NCI-H146 (cell line): ENCODE measurements around the gene PKN3.
A peak's percentile ranks its signal among the peaks of the same experiment; 100 is the strongest.

ENCODE experiments used
- DNase-seq: peaks from one replicate; lab custom pipeline; 2025; lab: John Stamatoyannopoulos, UW

Gene PKN3

GRCh38 chr9:128716581-128717254 is 14.4 kb downstream of the PKN3 start:
- DNase-seq: no peak

- no peak for DNase-seq
These were observed 15.7 kb downstream of the PKN3 start for GRCh38 chr9:128718047-128718446.

DNA sequence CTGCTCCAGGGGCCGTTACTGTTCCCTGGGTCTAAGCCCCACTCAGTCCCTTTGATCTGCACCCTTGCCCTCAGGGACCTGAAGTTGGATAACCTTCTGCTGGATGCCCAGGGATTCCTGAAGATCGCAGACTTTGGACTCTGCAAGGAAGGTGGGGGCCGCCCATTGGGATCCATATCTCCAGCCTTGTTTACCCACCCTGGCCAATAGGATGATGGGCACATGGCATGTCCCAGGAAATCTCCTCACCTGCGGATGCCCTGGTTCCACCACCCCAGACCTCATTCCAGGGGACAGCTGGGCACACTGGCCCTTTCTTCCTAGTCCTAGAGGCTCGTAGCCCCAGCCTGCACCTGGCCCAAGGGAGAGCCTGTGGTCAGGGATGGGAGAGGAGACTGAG is 16.2 kb downstream of the PKN3 start:
- DNase-seq: no peak

- no peak for DNase-seq
These were observed 17.8 kb downstream of the PKN3 start for GRCh38 chr9:128719919-128720605.

DNA sequence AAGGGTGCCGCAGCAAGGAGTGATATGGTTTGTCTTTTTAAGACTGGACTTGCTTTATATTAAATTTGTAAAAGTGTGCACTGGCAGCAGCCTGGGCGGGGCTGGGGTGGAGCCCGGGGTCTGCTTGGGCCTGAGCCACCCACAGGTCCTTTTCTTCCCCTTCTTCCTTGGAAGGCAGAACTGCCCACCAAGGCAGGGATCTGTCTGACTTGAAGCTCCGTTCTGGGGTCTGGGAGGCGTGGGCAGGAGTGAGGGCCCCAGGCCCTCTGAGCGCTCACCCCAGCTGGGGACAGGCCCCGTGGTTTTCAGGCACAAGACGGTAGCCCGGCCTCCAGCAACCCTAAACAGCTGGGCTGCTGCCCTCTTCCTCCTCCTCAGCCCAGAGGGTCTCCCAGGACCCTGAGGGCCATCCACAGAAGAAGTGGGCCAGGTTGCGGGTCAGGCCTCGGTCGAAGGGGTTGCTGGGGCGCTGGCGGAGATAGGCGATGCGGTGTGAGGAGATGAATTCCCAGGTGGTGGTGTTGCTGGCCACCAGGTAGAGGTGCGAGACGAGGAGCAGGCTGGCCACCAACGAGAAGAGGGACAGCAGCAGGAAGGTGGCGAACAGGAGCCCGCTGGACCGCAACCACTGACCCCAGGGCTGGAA is 18.7 kb downstream of the PKN3 start:
- DNase-seq: no peak

- no peak for DNase-seq
These were observed 19.2 kb downstream of the PKN3 start for GRCh38 chr9:128721487-128722010.

- DNase-seq: no peak
These were observed 20.4 kb downstream of the PKN3 start for GRCh38 chr9:128722380-128723351.

GRCh38 chr9:128723352-128723865 is 21.1 kb downstream of the PKN3 start:
- DNase-seq: peak; percentile 23

- peak; percentile 98 for DNase-seq
These were observed 21.8 kb downstream of the PKN3 start, which contains the start of gene ZDHHC12 for GRCh38 chr9:128723866-128724743. Gene ZDHHC12, minus strand, starts transcription at chr9:128724127. Its CDS starts 34 bp downstream, at chr9:128724093.

- DNase-seq: peak; percentile 80
These were observed 22.5 kb downstream of the PKN3 start for GRCh38 chr9:128724744-128725211.

DNA sequence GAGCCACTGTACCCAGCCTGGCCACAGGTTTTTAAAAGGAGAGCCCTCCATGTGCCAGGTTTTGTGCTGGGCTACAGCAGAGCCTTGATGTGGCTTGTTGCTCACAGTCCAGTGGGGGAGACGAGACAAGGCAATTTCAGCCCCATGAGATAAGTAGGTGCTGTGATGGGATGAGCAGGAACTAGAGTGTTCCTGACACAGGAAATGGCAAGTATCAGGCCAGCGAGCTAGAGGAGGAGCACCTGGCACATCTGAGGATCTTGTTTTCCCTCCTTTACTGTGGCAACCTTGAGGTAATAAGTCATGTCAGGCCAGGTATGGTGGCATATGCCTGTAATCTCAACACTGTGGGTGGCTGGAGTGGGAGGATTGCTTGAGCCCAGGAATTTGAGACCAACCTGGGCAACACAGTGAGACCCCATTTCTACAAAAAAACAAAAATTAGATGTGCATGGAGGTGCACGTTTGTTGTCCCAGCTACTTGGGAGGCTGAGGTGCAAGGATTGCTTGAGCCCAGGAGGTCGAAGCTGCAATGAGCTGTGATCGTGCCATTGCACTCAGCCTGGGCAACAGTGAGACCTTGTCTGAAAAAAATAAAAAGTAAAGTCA is 25.4 kb downstream of the PKN3 start:
- DNase-seq: no peak

DNA sequence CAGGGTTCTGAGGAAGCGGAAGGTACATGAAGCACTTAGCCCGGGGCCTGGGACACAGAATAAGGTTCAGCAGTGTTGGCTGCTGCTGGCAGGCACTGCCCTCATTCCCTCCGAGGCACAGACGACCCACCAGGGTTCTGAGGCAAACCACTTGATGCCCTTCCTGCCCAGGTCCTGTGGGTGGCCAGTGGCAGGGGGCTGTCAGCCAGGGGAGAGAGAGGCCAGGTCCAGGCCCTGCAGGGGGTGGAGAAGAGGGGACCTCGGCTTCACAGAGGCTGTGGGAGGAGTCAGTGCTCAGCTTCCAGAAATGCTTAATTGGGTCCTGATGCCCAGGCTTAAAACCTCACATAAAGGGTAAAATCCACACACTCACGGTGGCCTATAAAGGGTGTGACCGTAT is 26.0 kb downstream of the PKN3 start:
- no peak for DNase-seq

GRCh38 chr9:128729302-128729701 is 27.0 kb downstream of the PKN3 start:
- no peak for DNase-seq

DNA sequence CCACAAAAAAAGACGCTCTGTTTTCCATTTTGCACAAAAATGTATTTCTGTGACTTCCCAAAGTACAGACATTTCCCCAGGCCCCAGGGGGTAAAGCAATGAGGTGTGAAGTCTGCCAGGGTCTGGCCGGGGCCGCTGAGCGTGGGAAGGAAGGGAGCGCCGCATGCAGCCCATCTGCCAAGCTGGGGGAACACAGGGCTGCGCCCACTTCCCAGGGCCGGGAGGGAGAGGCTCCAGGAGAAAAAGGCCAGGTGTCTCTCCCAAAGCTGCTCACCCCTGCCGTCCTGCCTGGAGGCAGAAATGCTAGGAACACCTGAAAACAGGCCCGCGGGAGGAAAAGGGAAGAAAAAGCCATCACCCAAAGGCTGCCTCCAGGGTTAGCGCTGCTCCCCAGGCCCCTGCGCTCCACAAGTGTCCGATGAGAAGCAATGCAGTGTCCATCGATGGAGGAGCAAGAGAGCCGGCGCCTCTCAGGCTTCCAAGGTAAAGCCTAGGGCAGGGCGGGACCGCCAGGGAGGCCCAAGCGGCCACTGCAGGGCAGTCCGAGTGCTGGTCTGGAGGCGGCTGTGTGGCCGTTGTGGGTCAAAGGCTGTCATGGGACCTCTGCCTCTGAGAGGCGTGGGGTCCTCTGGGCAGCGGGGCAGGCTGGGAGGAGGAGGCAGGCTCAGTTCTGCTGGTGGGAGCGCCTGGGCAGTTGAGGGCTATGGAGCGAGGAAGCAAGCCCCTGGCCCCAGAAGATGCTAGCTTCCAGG is 27.6 kb downstream of the PKN3 start:
- no peak for DNase-seq

- DNase-seq: no peak
These were observed 28.8 kb downstream of the PKN3 start for GRCh38 chr9:128731093-128731492.

GRCh38 chr9:128731691-128732090 is 29.4 kb downstream of the PKN3 start:
- no peak for DNase-seq

DNA sequence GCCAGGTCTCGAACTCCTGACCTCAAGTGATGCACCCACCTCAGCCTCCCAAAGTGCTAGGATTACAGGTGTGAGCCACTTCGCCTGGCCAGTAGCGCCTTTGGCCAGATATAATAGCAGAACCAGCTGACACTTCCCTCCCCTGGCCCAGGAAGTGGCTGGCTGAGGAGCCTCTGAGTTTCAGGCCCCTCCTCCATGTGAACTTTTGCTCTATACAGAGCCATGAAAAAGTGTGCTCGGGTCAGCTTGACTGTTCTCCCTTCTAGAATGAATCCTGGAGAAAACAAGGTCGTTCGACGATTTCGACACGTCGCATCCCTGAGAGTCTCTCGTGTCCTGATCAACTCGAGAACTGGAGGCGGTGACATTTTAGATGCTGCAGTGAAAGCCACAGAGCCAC is 30.3 kb downstream of the PKN3 start:
- DNase-seq: no peak

DNA sequence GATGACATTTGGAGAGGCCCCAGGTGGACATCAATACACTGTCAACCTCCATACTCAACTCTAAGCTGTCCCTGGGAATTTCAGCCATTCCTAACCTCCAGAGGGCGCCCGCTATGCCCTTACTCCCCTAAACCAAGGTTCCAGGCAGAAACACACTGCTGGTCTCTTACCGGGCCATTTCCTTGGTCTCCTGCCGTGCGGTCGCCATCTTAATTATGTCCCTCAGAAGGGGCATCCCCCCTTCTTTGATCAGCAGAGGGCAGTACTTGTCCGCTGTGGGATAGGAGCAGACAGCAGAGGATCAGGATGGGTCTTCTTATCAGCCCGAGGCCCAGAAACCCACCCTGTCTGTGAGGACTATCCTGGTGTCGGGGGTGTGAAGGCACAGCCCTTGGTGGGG is 31.0 kb downstream of the PKN3 start:
- DNase-seq: peak; percentile 82

DNA sequence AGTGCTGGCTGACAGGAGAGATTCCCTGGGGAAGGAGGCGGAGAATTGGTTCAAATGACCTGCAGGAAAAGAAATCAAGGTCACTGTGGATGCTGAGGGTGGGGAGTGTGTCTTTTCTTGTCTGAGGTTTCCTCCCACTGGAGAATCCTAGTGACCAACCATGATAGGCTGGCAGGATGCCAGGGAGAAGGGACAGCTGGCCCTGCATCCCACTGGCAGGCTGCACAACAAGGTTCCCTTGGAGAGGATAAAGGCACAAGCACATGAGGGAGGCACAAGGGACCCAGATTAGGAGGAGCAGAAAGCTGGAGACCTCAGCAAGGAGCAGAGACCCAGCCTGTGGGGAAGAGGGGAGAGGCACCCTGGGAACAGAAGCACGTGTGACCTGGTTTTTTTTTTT is 33.1 kb downstream of the PKN3 start:
- DNase-seq: no peak
